ENCODE data around the gene MC1R.
"Not testable (repeated sequence)": the region's sequence is repeated elsewhere in the genome, so short reads cannot be mapped to it uniquely, and the experiment has no call there.

Gene MC1R

GRCh38 chr16:89918453-89919347, at the start of gene MC1R:
TSS of gene MC1R (plus strand) at chr16:89918862. CDS start at chr16:89919259, 397 bp downstream.
- DNase-seq = no peak

- DNase-seq = no peak
These were observed 48.8 kb upstream of the MC1R start for GRCh38 chr16:89869911-89870310.

GRCh38 chr16:89870440-89870839, 48.2 kb upstream of the MC1R start:
- DNase-seq = no peak

GRCh38 chr16:89871895-89872294, 46.8 kb upstream of the MC1R start:
- no peak for DNase-seq

- DNase-seq = peak; percentile 51
These were observed 45.3 kb upstream of the MC1R start, which contains the start of gene TCF25 for GRCh38 chr16:89873109-89873971. TSS of gene TCF25 (plus strand) at chr16:89873592. CDS start at chr16:89873668, 76 bp downstream.

GRCh38 chr16:89873972-89874689, 44.5 kb upstream of the MC1R start:
- peak; percentile 39 for DNase-seq

GRCh38 chr16:89879123-89879522, 39.5 kb upstream of the MC1R start:
- not testable (repeated sequence) for DNase-seq

GRCh38 chr16:89880477-89881367, 37.9 kb upstream of the MC1R start:
- peak; percentile 76 for DNase-seq

GRCh38 chr16:89881368-89881730, 37.3 kb upstream of the MC1R start:
- no peak for DNase-seq

GRCh38 chr16:89883346-89884040, 35.2 kb upstream of the MC1R start:
- no peak for DNase-seq

GRCh38 chr16:89884041-89884421, 34.6 kb upstream of the MC1R start:
- no peak for DNase-seq

- no peak for DNase-seq
These were observed 31.4 kb upstream of the MC1R start for GRCh38 chr16:89887243-89887642.

- DNase-seq = no peak
These were observed 28.5 kb upstream of the MC1R start for GRCh38 chr16:89890200-89890599.

- no peak for DNase-seq
These were observed 27.6 kb upstream of the MC1R start for GRCh38 chr16:89890886-89891657.

- DNase-seq = no peak
These were observed 26.5 kb upstream of the MC1R start for GRCh38 chr16:89892055-89892630.

- DNase-seq = no peak
These were observed 26.0 kb upstream of the MC1R start for GRCh38 chr16:89892635-89893034.

GRCh38 chr16:89893642-89894548, 24.8 kb upstream of the MC1R start:
- no peak for DNase-seq

- DNase-seq = no peak
These were observed 23.0 kb upstream of the MC1R start for GRCh38 chr16:89895482-89896250.
